Stimulated activated naive CD4-positive, alpha-beta T cell treated with Interleukin-2 at 50 U/mL for 16 hours (primary cell): ENCODE measurements around the gene ABCC1.

Experiments
- DNase-seq: peaks from one replicate; lab custom pipeline; 2025; lab: John Stamatoyannopoulos, UW

The ABCC1 gene

DNA sequence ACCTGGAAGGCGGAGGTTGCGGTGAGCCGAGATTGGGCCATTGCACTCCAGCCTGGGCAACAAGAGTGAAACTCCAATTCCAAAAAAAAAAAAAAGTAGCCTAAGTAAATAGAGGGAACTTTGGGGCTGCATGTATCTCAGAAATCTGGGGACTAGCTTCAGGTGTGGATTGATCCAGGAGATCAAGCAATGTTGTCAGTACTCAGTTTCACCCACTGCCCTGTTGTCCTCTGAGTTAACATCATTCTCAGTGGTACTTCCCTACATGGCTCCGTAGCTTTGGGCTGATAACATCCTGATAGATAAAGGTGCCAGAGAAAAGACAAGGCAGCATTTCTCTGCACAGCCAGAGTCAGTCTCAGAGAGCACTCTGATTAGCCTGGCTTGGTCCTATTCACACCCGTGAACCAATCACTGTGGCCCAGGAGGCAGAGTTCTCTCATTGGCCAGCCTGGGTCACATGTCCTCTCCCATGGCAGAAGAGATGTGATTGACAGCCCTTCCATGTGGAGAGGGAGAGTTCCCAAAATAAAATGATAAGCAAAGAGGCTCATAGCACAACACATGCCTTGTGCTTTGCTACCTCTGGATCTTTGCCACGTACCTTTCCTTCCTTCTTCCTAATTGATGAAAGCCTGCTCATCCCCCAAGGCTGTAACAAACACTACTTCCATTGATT lies 99.6 kb downstream of the ABCC1 start:
- no peak for DNase-seq

- DNase-seq: no peak
Measured at GRCh38 chr16:16050106-16050505, 100.7 kb downstream of the ABCC1 start.

- no peak for DNase-seq
Measured at GRCh38 chr16:16051132-16051531, 101.7 kb downstream of the ABCC1 start.

- DNase-seq: no peak
Measured at GRCh38 chr16:16052916-16053315, 103.5 kb downstream of the ABCC1 start.

DNA sequence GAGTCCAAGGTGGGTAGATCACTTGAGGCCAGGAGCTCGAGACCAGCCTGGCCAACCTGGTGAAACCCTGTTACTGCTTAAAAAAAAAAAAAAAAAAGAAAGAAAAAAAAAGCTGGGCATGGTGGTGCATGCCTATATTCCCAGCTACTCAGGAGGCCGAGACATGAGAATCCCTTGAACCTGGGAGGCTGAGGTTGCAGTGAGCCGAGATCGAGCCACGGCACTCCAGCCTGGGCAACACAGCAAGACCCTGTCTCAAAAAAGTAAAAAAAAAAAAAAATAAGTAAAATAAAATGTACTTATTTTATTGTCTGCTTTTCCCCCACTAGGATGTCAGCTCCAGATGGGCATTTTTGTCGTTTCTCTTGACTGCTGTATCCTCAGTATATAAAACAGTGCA lies 107.7 kb downstream of the ABCC1 start:
- no peak for DNase-seq

DNA sequence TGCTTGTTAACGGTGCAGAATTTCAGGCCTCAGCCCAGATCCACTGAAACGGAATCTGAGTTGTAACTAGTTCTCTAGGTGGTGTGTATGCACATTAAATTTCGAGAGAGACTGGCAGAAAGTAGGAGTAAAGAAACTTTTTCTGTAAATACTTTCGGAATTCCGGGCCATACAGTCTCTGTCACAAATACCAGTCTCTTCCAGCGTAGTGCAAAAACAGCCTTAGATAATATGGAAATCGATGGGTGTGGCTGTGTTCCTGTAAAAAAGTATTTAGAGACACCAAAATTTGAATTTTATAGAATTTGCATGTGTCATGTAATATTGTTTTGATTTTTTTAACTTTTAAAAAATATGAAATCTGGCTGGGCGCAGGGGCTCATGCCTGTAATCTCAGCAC lies 109.7 kb downstream of the ABCC1 start:
- DNase-seq: no peak

DNA sequence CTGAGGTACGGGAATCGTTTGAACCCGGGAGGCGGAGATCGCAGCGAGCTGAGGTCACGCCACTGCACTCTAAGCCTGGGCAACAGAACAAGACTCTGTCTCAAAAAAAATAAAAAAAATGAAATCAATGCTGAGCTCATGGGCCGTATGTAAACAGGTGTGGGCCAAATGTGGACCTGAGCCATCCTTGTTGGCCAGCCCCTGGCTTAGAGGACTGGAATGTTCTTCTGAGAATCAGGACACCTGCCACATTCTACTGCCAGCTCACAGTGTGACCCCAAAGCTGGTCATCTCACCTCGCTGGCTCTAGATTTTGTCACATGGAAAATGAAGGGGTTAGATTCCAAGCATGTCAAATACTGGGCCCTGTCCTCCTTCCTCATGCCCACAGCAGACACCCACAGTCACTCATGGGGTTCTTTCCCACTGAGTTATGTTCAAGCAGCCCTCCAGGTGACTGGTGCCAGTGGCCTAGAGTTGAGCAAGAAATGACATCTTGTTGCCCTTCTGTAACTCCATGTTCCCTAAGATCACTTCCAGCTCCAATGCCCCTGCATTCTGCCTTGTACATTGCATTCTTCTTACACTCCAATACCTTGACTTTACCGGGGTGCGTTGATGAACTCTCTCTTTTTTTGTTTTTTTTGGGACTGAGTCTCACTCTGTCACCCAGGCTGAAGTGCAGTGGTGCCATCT lies 110.6 kb downstream of the ABCC1 start:
- no peak for DNase-seq

GRCh38 chr16:16062023-16062937 lies 112.9 kb downstream of the ABCC1 start:
- DNase-seq: no peak

DNA sequence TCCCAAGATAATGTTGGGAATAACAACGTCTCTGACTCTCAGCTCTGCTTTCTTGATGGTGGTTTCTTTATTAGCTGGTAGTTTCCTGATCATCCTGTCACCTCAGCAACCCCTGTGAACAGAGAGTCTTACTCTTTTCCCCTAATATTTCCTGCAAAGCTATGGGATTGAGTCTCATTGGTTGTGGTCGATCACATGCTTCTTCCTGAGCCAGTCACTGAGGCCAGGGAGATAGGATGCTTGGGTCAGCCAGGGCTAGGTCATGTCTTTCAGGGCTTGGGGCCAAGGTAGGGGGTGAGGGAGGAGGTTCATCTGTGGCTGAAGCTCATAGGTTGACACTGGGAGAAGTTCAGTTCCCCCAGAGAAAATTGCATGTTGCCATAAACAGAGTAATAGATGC lies 114.3 kb downstream of the ABCC1 start:
- DNase-seq: no peak

- no peak for DNase-seq
Measured at GRCh38 chr16:16064874-16065384, 115.5 kb downstream of the ABCC1 start.

GRCh38 chr16:16067127-16067526 lies 117.7 kb downstream of the ABCC1 start:
- no peak for DNase-seq

- no peak for DNase-seq
Measured at GRCh38 chr16:16071631-16072244, 122.3 kb downstream of the ABCC1 start.

DNA sequence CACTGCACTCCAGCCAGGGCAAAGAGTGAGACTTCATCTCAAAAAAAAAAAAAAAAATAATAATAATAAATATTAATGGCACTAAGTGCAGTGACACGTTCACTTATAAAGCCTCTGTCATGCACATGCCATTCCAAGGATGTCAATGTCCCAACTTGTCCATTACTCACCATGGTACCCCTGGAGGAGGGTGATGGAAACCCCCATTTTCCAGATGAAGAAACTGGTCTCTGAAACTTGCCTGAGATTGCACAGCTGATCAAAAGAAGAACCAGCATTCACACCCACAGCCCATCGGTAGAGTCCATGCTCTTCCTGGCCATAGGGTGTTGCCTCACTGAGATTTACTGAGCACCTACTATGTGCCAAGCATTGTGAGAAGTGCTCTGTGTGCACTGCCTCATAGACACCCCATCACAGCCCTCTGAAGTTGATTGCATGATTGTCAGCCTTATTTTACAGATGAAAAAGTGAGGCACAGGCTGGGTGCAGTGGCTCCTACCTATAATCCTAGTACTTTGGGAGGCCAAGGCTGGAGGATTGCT lies 123.7 kb downstream of the ABCC1 start:
- DNase-seq: no peak

- DNase-seq: no peak
Measured at GRCh38 chr16:16073891-16074881, 124.8 kb downstream of the ABCC1 start.

DNA sequence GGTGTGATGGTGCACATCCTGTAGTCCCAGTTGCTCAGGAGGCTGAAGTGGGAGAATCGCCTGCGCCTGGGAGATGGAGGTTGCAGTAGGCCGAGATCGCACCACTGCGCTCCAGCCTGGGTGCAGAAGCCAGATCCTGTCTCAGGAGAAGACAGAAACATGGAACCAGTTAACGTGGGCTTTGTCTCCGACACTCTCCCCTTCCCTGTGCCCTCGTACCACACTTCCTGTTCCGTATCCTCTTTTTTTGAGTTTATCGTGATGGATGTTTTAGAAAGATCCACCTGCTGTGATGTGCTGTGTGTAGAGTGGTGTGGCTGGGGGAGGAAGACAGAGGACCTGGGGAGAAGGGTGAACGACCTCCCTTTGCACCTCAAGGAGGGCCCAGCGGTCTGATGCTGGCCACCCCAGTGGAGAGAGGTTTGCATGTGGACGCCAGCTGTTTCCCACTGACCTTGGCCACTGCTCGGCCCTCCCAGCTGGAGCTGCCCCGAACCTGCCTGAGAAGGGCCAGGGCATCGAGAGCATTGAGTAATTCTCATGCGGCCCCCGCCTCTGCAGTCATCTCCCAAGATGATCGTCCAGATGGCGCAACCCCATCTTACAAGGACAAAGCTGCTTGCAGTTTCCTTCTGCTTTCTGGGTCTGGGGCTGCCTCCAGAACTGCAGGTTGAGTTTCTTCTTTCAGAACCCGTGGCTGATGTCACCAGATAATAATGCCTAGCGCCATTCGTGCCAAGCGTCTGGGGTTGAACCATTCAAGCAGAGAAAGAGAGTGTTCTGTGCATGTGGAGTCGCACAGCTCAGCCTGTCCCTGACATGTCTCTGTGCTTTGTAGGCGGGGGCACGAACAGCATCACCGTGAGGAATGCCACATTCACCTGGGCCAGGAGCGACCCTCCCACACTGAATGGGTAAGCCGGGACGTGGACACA lies 126.3 kb downstream of the ABCC1 start:
- no peak for DNase-seq

GRCh38 chr16:16076423-16076813 lies 127.0 kb downstream of the ABCC1 start:
- no peak for DNase-seq

DNA sequence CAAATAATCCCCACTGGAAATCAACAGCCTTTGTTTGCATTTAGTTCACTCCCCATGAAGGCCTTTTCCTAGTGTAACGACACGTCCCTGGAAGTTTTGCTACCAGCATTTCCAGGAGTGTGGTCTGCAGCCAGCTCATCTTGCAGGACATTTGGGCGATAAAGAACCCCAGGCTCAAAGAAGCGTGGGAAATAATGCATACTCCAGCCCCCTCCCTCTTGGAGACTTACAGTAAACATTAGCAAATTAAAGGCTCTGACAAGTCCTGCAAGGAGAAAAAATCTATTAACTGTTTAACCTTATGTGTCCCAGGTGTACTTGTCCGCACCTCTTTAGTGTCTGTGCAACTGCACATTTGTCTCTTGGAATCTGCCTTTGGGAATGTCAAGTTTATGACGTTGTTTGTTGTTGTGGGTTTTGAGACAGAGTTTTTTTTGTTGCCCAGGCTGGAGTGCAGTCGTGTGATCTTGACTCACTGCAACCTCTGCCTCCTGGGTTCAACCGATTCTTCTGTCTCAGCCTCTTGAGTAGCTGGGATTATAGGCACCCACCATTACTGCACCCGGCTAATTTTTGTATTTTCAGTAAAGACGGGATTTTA lies 131.1 kb downstream of the ABCC1 start:
- no peak for DNase-seq

GRCh38 chr16:16081141-16081540 lies 131.7 kb downstream of the ABCC1 start:
- DNase-seq: no peak

GRCh38 chr16:16082255-16082654 lies 132.8 kb downstream of the ABCC1 start:
- DNase-seq: no peak
